Aorta (tissue), 5 donors: ENCODE measurements around the gene UBQLN4. TPM values are rescaled to one million over a fixed set of nuclear protein-coding genes. Genes with fewer than 3 reads are reported as not detected.

Experiments used
- ATAC-seq: fragments of 200-7000 bp; cut with Tn5 transposase; one replicate; pipeline ENCODE4 v1.9.1; 2022; ENCODE audit warnings: moderate library complexity; ENCODE audit not compliant: low FRiP score
- DNase-seq, 2 donors: peaks; one replicate each; pipeline ENCODE4 v3.0.0-alpha.2; 2020
- H3K27ac ChIP-seq, 2 donors: one replicate each; pipeline ENCODE4 v1.5.1; 2013; ENCODE audit warnings: low read length in 2 of 2, mild to moderate bottlenecking in 2 of 2, moderate library complexity in 2 of 2, control low read depth in 1 of 2, inconsistent platforms in 1 of 2, low read depth in 1 of 2
- H3K27me3 ChIP-seq, 2 donors: one replicate each; pipeline ENCODE4 v1.6.1; 2013; ENCODE audit warnings: control low read depth in 1 of 2, low read length in 1 of 2, mild to moderate bottlenecking in 1 of 2, moderate library complexity in 1 of 2; ENCODE audit not compliant: insufficient read depth in 2 of 2, control insufficient read depth in 1 of 2
- H3K36me3 ChIP-seq, 2 donors: one replicate each; pipeline ENCODE4 v1.6.1; 2013; ENCODE audit warnings: control low read depth in 1 of 2, low read length in 1 of 2, mild to moderate bottlenecking in 1 of 2; ENCODE audit not compliant: insufficient read depth in 2 of 2, control insufficient read depth in 1 of 2
- H3K4me1 ChIP-seq, 2 donors: one replicate each; pipeline ENCODE4 v1.6.1; 2013; ENCODE audit warnings: low read length in 2 of 2, control low read depth in 1 of 2, mild to moderate bottlenecking in 1 of 2, moderate library complexity in 1 of 2; ENCODE audit not compliant: insufficient read depth in 2 of 2, control insufficient read depth in 1 of 2
- H3K4me3 ChIP-seq, 2 donors: one replicate each; pipeline ENCODE4 v1.5.1; 2013; ENCODE audit warnings: low read length in 2 of 2, control low read depth in 1 of 2, mild to moderate bottlenecking in 1 of 2
- H3K9me3 ChIP-seq: one replicate; pipeline ENCODE4 v1.6.1; 2013; ENCODE audit warnings: mild to moderate bottlenecking, low read length; ENCODE audit not compliant: control insufficient read depth
- WGBS, 2 donors: extraction: QIAGEN DNeasy Blood & Tissue Kit; methylation state at CpG; one replicate each; pipeline ENCODE4 v1.1.7; 2013; 5-methylcytosine and 5-hydroxymethylcytosine counted together
- intact Hi-C, 2 donors: fragments of 100-400 bp; cut with DNase I; formaldehyde crosslinking; loops; one replicate each; pipeline versions ENCODE4 v1.14.2 to v1.15.0; 2022
- polyA plus RNA-seq, 2 donors: library from polyadenylated mRNA; stranded (reverse); fragments of 200-250 nt; gene quantifications; one replicate each; pipeline ENCODE4 v1.2.3, GENCODE V29; 2013
- total RNA-seq, 2 donors: library from RNA; stranded (reverse); fragmentation: NEBNext Ultra II Directional; extraction: Animal tissue kit (Norgen Biotek cat#: 25700); gene quantifications; one replicate each; pipeline ENCODE4 v1.2.1, GENCODE V29; 2021
- donor health status: healthy with polysubstance abuse.
- donor health status: Bipolar disorder and iron deficiency.
- donor health status: DM: no; HTN: no; CAD: no.
- donor health status: DM: no; HTN: no; CAD: no.
- donor health status: DM: yes; HTN: yes; CAD: no.

The UBQLN4 gene
- total and polyA plus RNA-seq, 4 donors = 14.5 to 25.7 (median 19.9) TPM

- H3K27ac ChIP-seq = no peak overlapping the region
- H3K9me3 ChIP-seq = no peaks in the 10 kb centered on the region
- DNase-seq = no peak
- WGBS, 2 donors = 88 to 96% methylated on average over 1 of the region's 1 CpG
- H3K4me3 ChIP-seq = no peak overlapping the region
- H3K36me3 ChIP-seq = no peaks in the 10 kb centered on the region
- H3K27me3 ChIP-seq = no peaks in the 10 kb centered on the region
- intact Hi-C loops = no loop called here
- ATAC-seq = no peak
- H3K4me1 ChIP-seq = no peaks in the 10 kb centered on the region
Measured at GRCh38 chr1:156056326-156056849, 2.8 kb upstream of the UBQLN4 start.

- H3K27me3 ChIP-seq = no peaks in the 10 kb centered on the region
- no peaks in the 10 kb centered on the region for H3K9me3 ChIP-seq
- DNase-seq (no peak), ATAC-seq (no peak)
- H3K36me3 ChIP-seq = no peaks in the 10 kb centered on the region
- H3K27ac ChIP-seq = peak overlapping the region in 1 of 2 donors; percentile 20
- no peaks in the 10 kb centered on the region for H3K4me1 ChIP-seq
- WGBS, 2 donors = 23 to 25% methylated on average over 17 of the region's 17 CpGs
- intact Hi-C loops = no loop called here
- H3K4me3 ChIP-seq = peak overlapping the region; percentile 8 to 69
Measured at GRCh38 chr1:156055281-156056048, 1.9 kb upstream of the UBQLN4 start.

- intact Hi-C loops = no loop called here
- no peaks in the 10 kb centered on the region for H3K36me3 ChIP-seq
- peak; percentile 95 for ATAC-seq
Measured at GRCh38 chr1:156054500-156055280, 1.1 kb upstream of the UBQLN4 start, which contains the start of gene LAMTOR2. Gene LAMTOR2, plus strand, starts transcription at chr1:156054782. Its CDS starts 108 bp downstream, at chr1:156054890.

GRCh38 chr1:156052862-156053767 lies 483 bp downstream of the UBQLN4 start:
- DNase-seq (peak; percentile 73 to 87), ATAC-seq (peak; percentile 6)
- Histone ChIP-seq H3K9me3 (no peaks in the 10 kb centered on the region), H3K4me1 (no peaks in the 10 kb centered on the region), H3K27me3 (no peaks in the 10 kb centered on the region), H3K36me3 (no peaks in the 10 kb centered on the region), H3K27ac (peak overlapping the region in 1 of 2 donors; percentile 20), H3K4me3 (peak overlapping the region; percentile 63 to 66)
- WGBS, 2 donors = 1% methylated on average over 42 to 63 of the region's 63 CpGs
- intact Hi-C loops = no loop called here

More at GRCh38 chr1:156054500-156055280, 1.1 kb upstream of the UBQLN4 start, which contains the start of gene LAMTOR2:
- Histone ChIP-seq H3K9me3 (no peaks in the 10 kb centered on the region), H3K4me1 (no peaks in the 10 kb centered on the region), H3K27ac (peak within 1 kb of the TSS; percentile 29 to 82), H3K27me3 (no peaks in the 10 kb centered on the region), H3K4me3 (peak within 1 kb of the TSS; percentile 69 to 77)
- peak; percentile 99 for DNase-seq
- WGBS, 2 donors = 0% methylated on average over 53 of the region's 53 CpGs

GRCh38 chr1:156051011-156051725 lies 2.4 kb downstream of the UBQLN4 start:
- Histone ChIP-seq H3K4me1 (no peaks in the 10 kb centered on the region), H3K27me3 (no peaks in the 10 kb centered on the region), H3K27ac (no peak overlapping the region), H3K4me3 (no peak overlapping the region), H3K9me3 (no peaks in the 10 kb centered on the region), H3K36me3 (no peaks in the 10 kb centered on the region)
- intact Hi-C loops = no loop called here
- DNase-seq (no peak), ATAC-seq (no peak)
- 88% methylated on average over 5 to 7 of the region's 7 CpGs for WGBS, 2 donors

GRCh38 chr1:156050376-156050775 lies 3.2 kb downstream of the UBQLN4 start:
- DNase-seq (no peak), ATAC-seq (no peak)
- Histone ChIP-seq H3K9me3 (no peaks in the 10 kb centered on the region), H3K4me3 (no peak overlapping the region), H3K36me3 (no peaks in the 10 kb centered on the region), H3K4me1 (no peaks in the 10 kb centered on the region), H3K27me3 (no peaks in the 10 kb centered on the region), H3K27ac (no peak overlapping the region)
- 70 to 78% methylated on average over 4 of the region's 4 CpGs for WGBS, 2 donors
- intact Hi-C loops = no loop called here

- Histone ChIP-seq H3K4me1 (no peaks in the 10 kb centered on the region), H3K36me3 (no peaks in the 10 kb centered on the region), H3K27me3 (no peaks in the 10 kb centered on the region), H3K27ac (no peak overlapping the region), H3K4me3 (no peak overlapping the region), H3K9me3 (no peaks in the 10 kb centered on the region)
- WGBS, 2 donors = 68 to 69% methylated on average over 3 of the region's 3 CpGs
- DNase-seq (no peak), ATAC-seq (no peak)
- intact Hi-C loops = no loop called here
Measured at GRCh38 chr1:156048663-156049258, 4.8 kb downstream of the UBQLN4 start.
